ENCODE results near the gene WSCD1. TPM values are rescaled to one million over a fixed set of nuclear protein-coding genes. Genes with fewer than 3 reads are reported as not detected.

WSCD1 gene
- total RNA-seq (2022) (0.45 and 1.8 TPM in 2 replicates), Bru-seq, nascent RNA (percentile 15 among the genes with signal in this experiment), BruChase-seq, experiment 1, labeled RNA remaining after a 6-hour chase (percentile 13 among the genes with signal in this experiment), BruChase-seq, experiment 2, labeled RNA remaining after a 2-hour chase (percentile 9 among the genes with signal in this experiment)
- long read RNA-seq = 0 reads

GRCh38 chr17:6069539-6070429 is at the start of gene WSCD1:
Gene WSCD1 (plus strand): TSS chr17:6070379. CDS start chr17:6080659, 10,280 bp downstream.
- CTCF ChIA-PET = interaction anchor here (1.1 kb wide), 1 partner anchor 8 kb away, joined by 3 read pairs; no protein-coding TSS in a partner anchor
- Mint-ChIP-seq H3K27me3 (ENCODE audit: unreplicated experiment) (peaks cover 82% of the 10 kb centered on the region), H3K9me3 (ENCODE audit: low read depth, unreplicated experiment) (no peaks in the 10 kb centered on the region), H3K27ac (ENCODE audit: unreplicated experiment) (no peak within 1 kb of the TSS), H3K36me3 (ENCODE audit: insufficient read depth, unreplicated experiment) (no peaks in the 10 kb centered on the region), H3K4me3 (ENCODE audit: low read depth, unreplicated experiment) (peak within 1 kb of the TSS; percentile 53), H3K4me1 (ENCODE audit: low read depth, unreplicated experiment) (peaks cover 14% of the 10 kb centered on the region)
- BruUV-seq (replicated peaks) = no TSS peak
- intact Hi-C loops (cut with micrococcal nuclease; ENCODE audit: unreplicated experiment) = loop anchor here (10.0 kb wide), 1 partner anchor 475 kb away; no protein-coding TSS in a partner anchor
- DNase-seq = peak; percentile 21
- no peak for TF ChIP-seq CTCF (IDR thresholded peaks at IDR 0.05; ENCODE audit: unreplicated experiment)

GRCh38 chr17:6021011-6021400 is 49.2 kb upstream of the WSCD1 start:
- H3K27me3 Mint-ChIP-seq (ENCODE audit: unreplicated experiment) = peaks cover 74% of the 10 kb centered on the region
- DNase-seq = no peak
- CTCF ChIA-PET = no interaction called here
- no TSS peak for BruUV-seq (replicated peaks)
- no peak for TF ChIP-seq CTCF (IDR thresholded peaks at IDR 0.05; ENCODE audit: unreplicated experiment)
- H3K4me1 Mint-ChIP-seq (ENCODE audit: low read depth, unreplicated experiment) = no peaks in the 10 kb centered on the region
- H3K36me3 Mint-ChIP-seq (ENCODE audit: insufficient read depth, unreplicated experiment) = no peaks in the 10 kb centered on the region
- intact Hi-C loops (cut with micrococcal nuclease; ENCODE audit: unreplicated experiment) = no loop called here
- H3K27ac Mint-ChIP-seq (ENCODE audit: unreplicated experiment) = no peak overlapping the region
- H3K4me3 Mint-ChIP-seq (ENCODE audit: low read depth, unreplicated experiment) = no peak overlapping the region
- no peaks in the 10 kb centered on the region for H3K9me3 Mint-ChIP-seq (ENCODE audit: low read depth, unreplicated experiment)

GRCh38 chr17:6021627-6022026 is 48.6 kb upstream of the WSCD1 start:
- no TSS peak for BruUV-seq (replicated peaks)
- TF ChIP-seq CTCF (IDR thresholded peaks at IDR 0.05; ENCODE audit: unreplicated experiment) = no peak
- Mint-ChIP-seq H3K27me3 (ENCODE audit: unreplicated experiment) (peaks cover 78% of the 10 kb centered on the region), H3K4me3 (ENCODE audit: low read depth, unreplicated experiment) (no peak overlapping the region), H3K27ac (ENCODE audit: unreplicated experiment) (no peak overlapping the region), H3K4me1 (ENCODE audit: low read depth, unreplicated experiment) (no peaks in the 10 kb centered on the region), H3K9me3 (ENCODE audit: low read depth, unreplicated experiment) (no peaks in the 10 kb centered on the region), H3K36me3 (ENCODE audit: insufficient read depth, unreplicated experiment) (no peaks in the 10 kb centered on the region)
- intact Hi-C loops (cut with micrococcal nuclease; ENCODE audit: unreplicated experiment) = no loop called here
- no peak for DNase-seq
- CTCF ChIA-PET = no interaction called here

- intact Hi-C loops (cut with micrococcal nuclease; ENCODE audit: unreplicated experiment) = no loop called here
- Mint-ChIP-seq H3K27me3 (ENCODE audit: unreplicated experiment) (peaks cover 78% of the 10 kb centered on the region), H3K27ac (ENCODE audit: unreplicated experiment) (no peak overlapping the region), H3K9me3 (ENCODE audit: low read depth, unreplicated experiment) (no peaks in the 10 kb centered on the region), H3K4me3 (ENCODE audit: low read depth, unreplicated experiment) (no peak overlapping the region), H3K36me3 (ENCODE audit: insufficient read depth, unreplicated experiment) (no peaks in the 10 kb centered on the region), H3K4me1 (ENCODE audit: low read depth, unreplicated experiment) (no peaks in the 10 kb centered on the region)
- no peak for DNase-seq
- BruUV-seq (replicated peaks) = no TSS peak
- TF ChIP-seq CTCF (IDR thresholded peaks at IDR 0.05; ENCODE audit: unreplicated experiment) = no peak
- CTCF ChIA-PET = no interaction called here
Measured at GRCh38 chr17:6023036-6023831, 46.9 kb upstream of the WSCD1 start.

Data from Calu3 (cell line).